Activated T-helper 1 cell treated with anti-CD3 and anti-CD28 coated beads, Interleukin-2, amount 50 U/mL, for 16 hours (primary cell): ENCODE measurements around the gene SOAT2.
A peak's percentile ranks its signal among the peaks of the same experiment; 100 is the strongest.

Source experiments
- DNase-seq, 2 donors: peaks; one replicate each; pipeline ENCODE4 v3.0.0-alpha.2; 2020; ENCODE audit warnings: low read depth in 1 of 2, low spot score in 1 of 2

Gene SOAT2

GRCh38 chr12:53064613-53065436, 38.5 kb upstream of the SOAT2 start:
- no peak for DNase-seq

GRCh38 chr12:53065470-53065869, 37.8 kb upstream of the SOAT2 start:
- no peak for DNase-seq

GRCh38 chr12:53065975-53066931, 37.0 kb upstream of the SOAT2 start:
- peak; percentile 44 to 54 for DNase-seq

- DNase-seq = no peak
Observed at GRCh38 chr12:53067074-53067992, 36.0 kb upstream of the SOAT2 start.

- DNase-seq = no peak
Observed at GRCh38 chr12:53067993-53068770, 35.1 kb upstream of the SOAT2 start.

- no peak for DNase-seq
Observed at GRCh38 chr12:53068811-53069585, 34.3 kb upstream of the SOAT2 start.

GRCh38 chr12:53069621-53070410, 33.5 kb upstream of the SOAT2 start:
- DNase-seq = no peak

- DNase-seq = no peak
Observed at GRCh38 chr12:53070877-53071492, 32.3 kb upstream of the SOAT2 start.

GRCh38 chr12:53071591-53072551, 31.4 kb upstream of the SOAT2 start:
- DNase-seq = no peak

- no peak for DNase-seq
Observed at GRCh38 chr12:53073881-53074280, 29.4 kb upstream of the SOAT2 start.

- DNase-seq = no peak
Observed at GRCh38 chr12:53074283-53074998, 28.8 kb upstream of the SOAT2 start.

- no peak for DNase-seq
Observed at GRCh38 chr12:53074999-53075370, 28.3 kb upstream of the SOAT2 start.

- DNase-seq = no peak
Observed at GRCh38 chr12:53076461-53076860, 26.8 kb upstream of the SOAT2 start.

- DNase-seq = no peak
Observed at GRCh38 chr12:53077030-53077429, 26.3 kb upstream of the SOAT2 start.

GRCh38 chr12:53078425-53079225, 24.7 kb upstream of the SOAT2 start:
- peak in 1 of 2 donors; percentile 42 for DNase-seq
